ENCODE results near the gene STX3. TPM values are rescaled to one million over a fixed set of nuclear protein-coding genes. Genes with fewer than 3 reads are reported as not detected.

STX3 gene
- total RNA-seq, 3 donors from 2014 or later (not counting 1 experiment from before 2014, with no cell fraction given): 6.8 to 19.1 (median 17.0) TPM

DNA sequence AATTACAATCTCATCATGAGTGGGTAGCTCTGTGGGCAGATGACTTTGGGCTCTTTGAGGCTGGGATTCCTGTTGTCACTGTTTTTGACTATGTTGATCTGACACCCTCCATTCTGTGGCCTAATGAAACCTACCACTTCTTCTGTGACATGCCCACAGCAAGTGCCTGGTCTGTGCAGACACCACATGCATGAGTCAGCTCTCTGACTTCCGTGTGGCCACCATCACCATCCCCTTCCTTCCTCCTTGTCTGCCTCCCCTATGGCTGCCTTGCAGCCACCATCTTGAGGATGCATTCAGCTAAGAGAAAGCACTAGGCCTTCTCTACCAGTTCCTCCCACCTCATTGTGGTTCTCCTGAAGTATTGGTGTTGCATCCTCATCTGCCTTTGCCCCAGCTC, 26.3 kb upstream of the STX3 start:
- Mint-ChIP-seq H3K27me3 (ENCODE audit: low read depth in 2 of 2) (peaks cover 0 to 3% of the 10 kb centered on the region in 2 donors), H3K4me1 (peaks cover 18% of the 10 kb centered on the region in 2 donors), H3K36me3 (no peaks in the 10 kb centered on the region), H3K9me3 (peaks cover 0 to 2% of the 10 kb centered on the region in 2 donors), H3K4me3 (no peak overlapping the region), H3K27ac (peak overlapping the region; percentile 84 to 86)
- intact Hi-C loops (cut with micrococcal nuclease): loop anchor here (2.0 kb wide), 1 partner anchor 112 kb away; no protein-coding TSS in a partner anchor
- H3K27ac ChIP-seq (ENCODE audit: low read length): peak overlapping the region; percentile 61
- TF ChIP-seq, protein P1, sequence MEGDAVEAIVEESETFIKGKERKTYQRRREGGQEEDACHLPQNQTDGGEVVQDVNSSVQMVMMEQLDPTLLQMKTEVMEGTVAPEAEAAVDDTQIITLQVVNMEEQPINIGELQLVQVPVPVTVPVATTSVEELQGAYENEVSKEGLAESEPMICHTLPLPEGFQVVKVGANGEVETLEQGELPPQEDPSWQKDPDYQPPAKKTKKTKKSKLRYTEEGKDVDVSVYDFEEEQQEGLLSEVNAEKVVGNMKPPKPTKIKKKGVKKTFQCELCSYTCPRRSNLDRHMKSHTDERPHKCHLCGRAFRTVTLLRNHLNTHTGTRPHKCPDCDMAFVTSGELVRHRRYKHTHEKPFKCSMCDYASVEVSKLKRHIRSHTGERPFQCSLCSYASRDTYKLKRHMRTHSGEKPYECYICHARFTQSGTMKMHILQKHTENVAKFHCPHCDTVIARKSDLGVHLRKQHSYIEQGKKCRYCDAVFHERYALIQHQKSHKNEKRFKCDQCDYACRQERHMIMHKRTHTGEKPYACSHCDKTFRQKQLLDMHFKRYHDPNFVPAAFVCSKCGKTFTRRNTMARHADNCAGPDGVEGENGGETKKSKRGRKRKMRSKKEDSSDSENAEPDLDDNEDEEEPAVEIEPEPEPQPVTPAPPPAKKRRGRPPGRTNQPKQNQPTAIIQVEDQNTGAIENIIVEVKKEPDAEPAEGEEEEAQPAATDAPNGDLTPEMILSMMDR (IDR thresholded peaks at IDR 0.05): no peak
- H3K4me3 ChIP-seq (ENCODE audit: low read length): no peak overlapping the region
- H3K4me1 ChIP-seq (ENCODE audit: control insufficient read depth, insufficient read depth, low read length): peaks cover 9% of the 10 kb centered on the region
- no peaks in the 10 kb centered on the region for H3K36me3 ChIP-seq (ENCODE audit: control insufficient read depth, insufficient read depth, low read length)
- WGBS (ENCODE audit: insufficient coverage): 5% methylated on average over 1 of the region's 1 CpG
- no peaks in the 10 kb centered on the region for H3K9me3 ChIP-seq (ENCODE audit: control insufficient read depth, insufficient read depth, low read length)
- H3K27me3 ChIP-seq (ENCODE audit: control insufficient read depth, insufficient read depth, low read length): no peaks in the 10 kb centered on the region
- DNase-seq (peak; percentile 23 to 43), ATAC-seq (peak; percentile 93 to 99 (median 93))

DNA sequence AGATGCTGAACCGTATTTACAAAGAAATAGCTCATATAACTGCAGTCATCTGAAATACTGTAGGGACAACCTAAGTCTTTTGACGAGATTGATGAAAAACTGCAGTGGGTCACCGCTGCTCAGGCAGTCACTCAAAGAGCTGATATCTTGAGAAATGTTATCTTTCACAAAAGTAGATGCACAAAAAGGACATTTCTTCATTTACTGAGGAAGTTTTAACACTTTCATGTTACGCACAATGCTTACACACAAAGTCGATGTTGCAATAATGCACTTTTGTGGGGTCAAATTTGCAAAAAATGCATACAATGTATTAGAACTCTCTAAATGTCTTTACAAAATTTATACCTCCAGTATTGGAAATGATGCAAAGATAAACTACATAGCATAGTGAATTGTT, 25.3 kb upstream of the STX3 start:
- Histone ChIP-seq H3K27me3 (ENCODE audit: control insufficient read depth, insufficient read depth, low read length) (no peaks in the 10 kb centered on the region), H3K27ac (ENCODE audit: low read length) (no peak overlapping the region), H3K36me3 (ENCODE audit: control insufficient read depth, insufficient read depth, low read length) (no peaks in the 10 kb centered on the region), H3K4me3 (ENCODE audit: low read length) (no peak overlapping the region), H3K4me1 (ENCODE audit: control insufficient read depth, insufficient read depth, low read length) (peaks cover 9% of the 10 kb centered on the region), H3K9me3 (ENCODE audit: control insufficient read depth, insufficient read depth, low read length) (no peaks in the 10 kb centered on the region)
- Mint-ChIP-seq H3K27me3 (ENCODE audit: low read depth in 2 of 2) (peaks cover 0 to 2% of the 10 kb centered on the region in 2 donors), H3K9me3 (peaks cover 0 to 2% of the 10 kb centered on the region in 2 donors), H3K36me3 (no peaks in the 10 kb centered on the region), H3K27ac (no peak overlapping the region), H3K4me1 (peaks cover 18% of the 10 kb centered on the region in 2 donors), H3K4me3 (no peak overlapping the region)
- WGBS (ENCODE audit: insufficient coverage): 97% methylated on average over 4 of the region's 5 CpGs
- DNase-seq: no peak
- TF ChIP-seq, protein P1 (IDR thresholded peaks at IDR 0.05): no peak
- no peak for ATAC-seq
- intact Hi-C loops (cut with micrococcal nuclease): loop anchor here (2.0 kb wide), 1 partner anchor 113 kb away; no protein-coding TSS in a partner anchor

DNA sequence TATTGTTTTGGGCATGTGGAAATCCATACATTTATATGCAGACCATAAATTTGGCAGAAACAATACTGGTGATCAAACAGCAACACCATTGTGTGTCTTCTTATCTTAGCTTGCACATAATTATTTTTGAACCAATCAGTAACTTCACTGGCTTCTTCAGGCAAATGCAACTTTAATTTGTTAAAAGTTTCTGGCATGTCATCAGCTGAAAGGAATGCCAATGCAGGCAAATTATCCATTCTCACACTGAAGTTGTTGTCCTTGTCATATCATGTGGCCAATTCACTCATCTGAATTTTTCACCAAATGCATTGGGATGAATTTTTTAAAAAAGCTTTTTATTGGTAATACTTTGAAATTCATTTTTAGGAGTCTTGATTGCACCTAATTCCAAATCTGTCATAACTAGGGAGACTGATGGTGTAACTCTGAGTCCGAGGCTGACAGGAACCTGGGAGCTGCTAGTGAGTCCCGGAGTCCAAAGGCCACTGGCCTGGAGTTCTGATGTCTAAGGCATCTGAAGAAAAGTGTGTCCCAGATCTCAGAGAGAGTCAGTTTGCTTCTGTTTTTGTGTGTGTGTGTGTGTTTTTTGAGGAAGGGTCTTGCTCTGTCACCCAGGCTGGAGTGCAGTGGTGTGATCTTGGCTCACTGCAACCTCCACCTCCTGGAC, 24.1 kb upstream of the STX3 start:
- no peaks in the 10 kb centered on the region for H3K36me3 ChIP-seq (ENCODE audit: control insufficient read depth, insufficient read depth, low read length)
- Mint-ChIP-seq H3K9me3 (peaks cover 0 to 2% of the 10 kb centered on the region in 2 donors), H3K4me1 (peaks cover 18% of the 10 kb centered on the region in 2 donors), H3K36me3 (no peaks in the 10 kb centered on the region), H3K4me3 (no peak overlapping the region), H3K27me3 (ENCODE audit: low read depth in 2 of 2) (peaks cover 0 to 3% of the 10 kb centered on the region in 2 donors), H3K27ac (no peak overlapping the region)
- H3K4me3 ChIP-seq (ENCODE audit: low read length): no peak overlapping the region
- intact Hi-C loops (cut with micrococcal nuclease): no loop called here
- ATAC-seq (no peak), DNase-seq (no peak)
- H3K27me3 ChIP-seq (ENCODE audit: control insufficient read depth, insufficient read depth, low read length): no peaks in the 10 kb centered on the region
- TF ChIP-seq, protein P1 (IDR thresholded peaks at IDR 0.05): no peak
- WGBS (ENCODE audit: insufficient coverage): 89% methylated on average over 2 of the region's 2 CpGs
- no peaks in the 10 kb centered on the region for H3K9me3 ChIP-seq (ENCODE audit: control insufficient read depth, insufficient read depth, low read length)
- no peak overlapping the region for H3K27ac ChIP-seq (ENCODE audit: low read length)
- peaks cover 9% of the 10 kb centered on the region for H3K4me1 ChIP-seq (ENCODE audit: control insufficient read depth, insufficient read depth, low read length)

Data from natural killer cell (primary cell).